Gastroesophageal sphincter (tissue), 4 donors: ENCODE measurements around the gene GJA5. TPM values are rescaled to one million over a fixed set of nuclear protein-coding genes. Genes with fewer than 3 reads are reported as not detected.

Experiments
- ATAC-seq: fragments of 150-250 bp; one replicate; pipeline ENCODE4 v1.9.1; 2016; ENCODE audit warnings: mild to moderate bottlenecking, moderate library complexity
- H3K27ac ChIP-seq, 4 donors: fragments of 200-600 bp; sonication (generic) in 3 of 4; 1 replicate in 3 of 4; 2 replicates in 1 of 4; pipeline ENCODE4 v1.5.1; 2016 to 2019
- H3K27me3 ChIP-seq: fragments of 200-600 bp; sonication (generic); one replicate; pipeline ENCODE4 v1.5.1; 2019
- H3K36me3 ChIP-seq, 2 donors: fragments of 200-600 bp; sonication (generic); one replicate each; pipeline ENCODE4 v1.5.1; 2019; ENCODE audit warnings: control low read depth in 1 of 2
- H3K4me1 ChIP-seq, 3 donors: fragments of 200-600 bp; sonication (generic); 1 replicate in 2 of 3; 2 replicates in 1 of 3; pipeline ENCODE4 v1.5.1; 2016 to 2019; ENCODE audit warnings: control low read depth in 2 of 3
- H3K4me3 ChIP-seq, 2 donors: fragments of 200-600 bp; sonication (generic); one replicate each; pipeline ENCODE4 v1.5.1; 2019; ENCODE audit warnings: mild to moderate bottlenecking in 1 of 2, moderate library complexity in 1 of 2
- H3K9me3 ChIP-seq, 3 donors: fragments of 200-600 bp; sonication (generic); one replicate each; pipeline ENCODE4 v1.5.1; 2017 to 2019; ENCODE audit warnings: control low read depth in 2 of 3
- EP300 ChIP-seq: sonication (generic); formaldehyde crosslinking; IDR thresholded peaks from one replicate; pipeline ENCODE4 v1.6.1; 2017; ENCODE audit warnings: antibody characterized with exemption, mild to moderate bottlenecking
- POLR2A ChIP-seq, 2 donors: fragments of 450-650 bp; IDR thresholded peaks; one replicate each; pipeline ENCODE4 v1.6.1; 2017; ENCODE audit warnings: antibody characterized with exemption in 2 of 2, mild to moderate bottlenecking in 2 of 2, moderate library complexity in 1 of 2
- POLR2AphosphoS5 ChIP-seq: sonication (generic); formaldehyde crosslinking; IDR thresholded peaks from one replicate; pipeline ENCODE4 v1.6.1; 2017; ENCODE audit warnings: antibody characterized with exemption
- WGBS, 2 donors: methylation state at CpG; one replicate each; pipeline ENCODE4 v1.1.5; 2018; ENCODE audit warnings: low coverage in 1 of 2; 5-methylcytosine and 5-hydroxymethylcytosine counted together
- total RNA-seq, 4 donors: library from RNA; depleted of rRNA; stranded (reverse); fragments of >200 nt; gene quantifications; one replicate each; pipeline ENCODE4 v1.1.0, GENCODE V29; 2016
- TF ChIP-seq, protein P1 (sequence below), 4 experiments: fragments of 200-600 bp in 2 of 4; fragments of 450-650 bp in 2 of 4; sonication (generic) in 1 of 4; IDR thresholded peaks; one replicate each; pipeline ENCODE4 v1.5.1; 2017 to 2019; ENCODE audit warnings: antibody characterized with exemption in 4 of 4, mild to moderate bottlenecking in 2 of 4, moderate library complexity in 2 of 4

The GJA5 gene
- total RNA-seq, 4 donors from 2014 or later = 3.9 to 17.4 (median 7.9) TPM

GRCh38 chr1:147804942-147805723 is 44.7 kb upstream of the GJA5 start:
- Histone ChIP-seq H3K36me3 (no peaks in the 10 kb centered on the region), H3K27ac (no peak overlapping the region), H3K9me3 (no peaks in the 10 kb centered on the region), H3K4me1 (no peaks in the 10 kb centered on the region), H3K4me3 (no peak overlapping the region), H3K27me3 (no peaks in the 10 kb centered on the region)
- no peak for ATAC-seq
- TF ChIP-seq POLR2A (IDR thresholded peaks at IDR 0.05) (no peak), EP300 (no peak), POLR2AphosphoS5 (no peak)
- TF ChIP-seq, protein P1, sequence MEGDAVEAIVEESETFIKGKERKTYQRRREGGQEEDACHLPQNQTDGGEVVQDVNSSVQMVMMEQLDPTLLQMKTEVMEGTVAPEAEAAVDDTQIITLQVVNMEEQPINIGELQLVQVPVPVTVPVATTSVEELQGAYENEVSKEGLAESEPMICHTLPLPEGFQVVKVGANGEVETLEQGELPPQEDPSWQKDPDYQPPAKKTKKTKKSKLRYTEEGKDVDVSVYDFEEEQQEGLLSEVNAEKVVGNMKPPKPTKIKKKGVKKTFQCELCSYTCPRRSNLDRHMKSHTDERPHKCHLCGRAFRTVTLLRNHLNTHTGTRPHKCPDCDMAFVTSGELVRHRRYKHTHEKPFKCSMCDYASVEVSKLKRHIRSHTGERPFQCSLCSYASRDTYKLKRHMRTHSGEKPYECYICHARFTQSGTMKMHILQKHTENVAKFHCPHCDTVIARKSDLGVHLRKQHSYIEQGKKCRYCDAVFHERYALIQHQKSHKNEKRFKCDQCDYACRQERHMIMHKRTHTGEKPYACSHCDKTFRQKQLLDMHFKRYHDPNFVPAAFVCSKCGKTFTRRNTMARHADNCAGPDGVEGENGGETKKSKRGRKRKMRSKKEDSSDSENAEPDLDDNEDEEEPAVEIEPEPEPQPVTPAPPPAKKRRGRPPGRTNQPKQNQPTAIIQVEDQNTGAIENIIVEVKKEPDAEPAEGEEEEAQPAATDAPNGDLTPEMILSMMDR (IDR thresholded peaks at IDR 0.05) = no peak
- 77 to 82% methylated on average over 3 to 6 of the region's 6 CpGs for WGBS, 2 donors

- ATAC-seq = no peak
Observed at GRCh38 chr1:147800804-147801203, 40.4 kb upstream of the GJA5 start.

DNA sequence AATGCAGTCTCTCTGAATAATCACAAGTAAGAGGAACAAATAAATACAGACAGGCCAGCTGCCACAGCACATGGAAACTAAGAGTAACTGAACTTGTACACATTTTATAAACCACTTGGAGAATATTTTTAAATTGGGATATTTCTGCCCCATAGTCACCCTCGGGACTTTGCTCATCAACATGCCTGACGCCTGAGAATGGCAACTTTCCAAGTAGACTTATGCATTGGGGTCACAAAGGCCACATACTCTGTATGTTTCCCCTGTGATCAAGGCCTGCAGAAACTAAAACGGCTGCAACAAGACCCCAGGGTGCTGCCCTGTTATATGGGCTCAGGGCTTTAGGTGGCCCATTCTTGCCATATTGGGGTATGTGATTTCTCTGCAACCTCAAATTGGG is 38.3 kb upstream of the GJA5 start:
- WGBS, 2 donors = no CpG with 5 or more reads among the region's 3 CpGs
- no peak for ATAC-seq

More at GRCh38 chr1:147800804-147801203, 40.4 kb upstream of the GJA5 start:
- no peaks in the 10 kb centered on the region for H3K27me3 ChIP-seq
- WGBS, 2 donors = 72 to 87% methylated on average over 2 of the region's 2 CpGs
- no peaks in the 10 kb centered on the region for H3K4me1 ChIP-seq
- H3K27ac ChIP-seq = no peak overlapping the region
- no peaks in the 10 kb centered on the region for H3K36me3 ChIP-seq
- TF ChIP-seq EP300 (no peak), POLR2AphosphoS5 (no peak)
- TF ChIP-seq, protein P1 (IDR thresholded peaks at IDR 0.05) = no peak
- H3K4me3 ChIP-seq = no peak overlapping the region
- H3K9me3 ChIP-seq = no peaks in the 10 kb centered on the region

DNA sequence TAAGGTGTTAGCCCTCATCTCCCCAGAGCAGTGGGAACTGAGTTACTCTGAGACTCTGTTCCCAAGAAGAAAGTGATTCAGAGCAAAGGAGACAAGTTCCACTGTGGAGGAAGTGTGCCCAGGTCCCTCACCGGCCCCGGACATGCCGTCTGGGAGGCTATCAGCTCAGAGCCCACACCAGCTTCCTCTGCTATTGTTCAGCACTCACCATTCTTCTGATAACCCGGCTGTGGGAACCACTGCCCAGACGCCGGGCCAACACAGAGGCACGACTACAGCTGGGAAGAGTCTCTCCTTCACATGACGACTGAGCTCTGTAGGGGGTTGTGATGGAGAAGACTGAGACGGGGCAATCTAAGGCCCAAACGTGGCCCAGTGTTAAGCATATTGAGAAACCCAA is 34.2 kb upstream of the GJA5 start:
- 20 to 85% methylated on average over 1 to 5 of the region's 10 CpGs for WGBS, 2 donors
- H3K27ac ChIP-seq = no peak overlapping the region
- H3K4me1 ChIP-seq = no peaks in the 10 kb centered on the region
- no peaks in the 10 kb centered on the region for H3K9me3 ChIP-seq
- H3K36me3 ChIP-seq = no peaks in the 10 kb centered on the region
- TF ChIP-seq POLR2A (IDR thresholded peaks at IDR 0.05) = no peak
- TF ChIP-seq, protein P1 (IDR thresholded peaks at IDR 0.05) = no peak
- no peak for TF ChIP-seq EP300
- TF ChIP-seq POLR2AphosphoS5 = no peak
- no peak overlapping the region for H3K4me3 ChIP-seq
- H3K27me3 ChIP-seq = peaks cover 5% of the 10 kb centered on the region
- no peak for ATAC-seq

More for the DNA sequence above, 38.3 kb upstream of the GJA5 start:
- Histone ChIP-seq H3K36me3 (no peaks in the 10 kb centered on the region), H3K27ac (no peak overlapping the region), H3K27me3 (peaks cover 5% of the 10 kb centered on the region), H3K4me3 (no peak overlapping the region), H3K9me3 (no peaks in the 10 kb centered on the region), H3K4me1 (no peaks in the 10 kb centered on the region)
- TF ChIP-seq POLR2A (IDR thresholded peaks at IDR 0.05) = no peak
- no peak for TF ChIP-seq POLR2AphosphoS5
- TF ChIP-seq EP300 = no peak
- TF ChIP-seq, protein P1 (IDR thresholded peaks at IDR 0.05) = no peak

DNA sequence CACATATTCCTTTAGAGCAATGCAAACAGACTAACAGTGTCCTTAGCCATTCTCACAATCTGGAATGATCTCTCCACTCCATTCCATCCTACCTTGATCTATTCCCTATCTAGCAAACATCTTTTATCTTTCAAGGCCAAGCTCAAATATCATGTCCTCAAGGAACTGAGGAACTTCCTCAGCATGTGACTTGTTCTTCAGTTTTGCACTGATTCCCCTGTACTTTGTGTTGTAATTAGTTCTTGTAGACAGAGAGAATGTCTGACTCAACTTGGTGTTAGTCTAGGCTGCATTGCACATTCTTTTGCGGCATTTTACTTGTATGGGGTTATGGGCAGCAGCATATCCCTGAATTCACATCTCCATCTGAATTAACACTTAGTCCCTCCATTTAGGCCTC is 31.5 kb upstream of the GJA5 start:
- no CpG with 5 or more reads among the region's 1 CpG for WGBS, 2 donors
- Histone ChIP-seq H3K36me3 (no peaks in the 10 kb centered on the region), H3K4me3 (no peak overlapping the region), H3K9me3 (no peaks in the 10 kb centered on the region), H3K27me3 (peaks cover 5% of the 10 kb centered on the region), H3K4me1 (no peaks in the 10 kb centered on the region), H3K27ac (no peak overlapping the region)
- no peak for ATAC-seq
- TF ChIP-seq POLR2AphosphoS5 (no peak), EP300 (no peak)
